Neural progenitor cell (in vitro differentiated cells): Measurements from ENCODE around the gene MANBA. TPM values are rescaled to one million over a fixed set of nuclear protein-coding genes. Genes with fewer than 3 reads are reported as not detected.
"Not testable (repeated sequence)": the region's sequence is repeated elsewhere in the genome, so short reads cannot be mapped to it uniquely, and the experiment has no call there.

Experiments
- DNase-seq: peaks from one replicate; pipeline ENCODE4 v3.0.0-alpha.2; 2016; ENCODE audit warnings: low spot score
- H2AFZ ChIP-seq: fragments of 200-600 bp; sonication (generic); replicated peaks from 2 replicates; pipeline ENCODE4 v1.6.1; 2016; ENCODE audit warnings: antibody characterized with exemption
- H3F3A ChIP-seq: fragments of 200-600 bp; sonication (generic); 2 replicates; pipeline ENCODE4 v1.6.1; 2016; ENCODE audit warnings: antibody characterized with exemption, low read depth
- H3K27ac ChIP-seq: fragments of 200-600 bp; sonication (generic); 2 replicates; pipeline ENCODE4 v1.5.1; 2016; ENCODE audit warnings: mild to moderate bottlenecking
- H3K27me3 ChIP-seq: fragments of 200-600 bp; sonication (generic); 2 replicates; pipeline ENCODE4 v1.6.1; 2016; ENCODE audit warnings: mild to moderate bottlenecking, moderate library complexity
- H3K36me3 ChIP-seq: fragments of 200-600 bp; sonication (generic); 2 replicates; pipeline ENCODE4 v1.5.1; 2016
- H3K4me1 ChIP-seq: fragments of 200-600 bp; sonication (generic); 2 replicates; pipeline ENCODE4 v1.6.1; 2016; ENCODE audit warnings: mixed run types
- H3K4me2 ChIP-seq: fragments of 200-600 bp; sonication (generic); 2 replicates; pipeline ENCODE4 v1.6.1; 2016
- H3K4me3 ChIP-seq: fragments of 200-600 bp; sonication (generic); 2 replicates; pipeline ENCODE4 v1.5.1; 2016
- H3K79me2 ChIP-seq: fragments of 200-600 bp; sonication (generic); 2 replicates; pipeline ENCODE4 v1.6.1; 2016; ENCODE audit warnings: low read depth
- H3K9ac ChIP-seq: fragments of 200-600 bp; sonication (generic); 2 replicates; pipeline ENCODE4 v1.6.1; 2016
- H3K9me3 ChIP-seq: fragments of 200-600 bp; sonication (generic); 2 replicates; pipeline ENCODE4 v1.5.1; 2016; ENCODE audit warnings: low read depth
- H4K20me1 ChIP-seq: fragments of 200-600 bp; sonication (generic); 2 replicates; pipeline ENCODE4 v1.6.1; 2016; ENCODE audit warnings: low read depth
- H3K27ac Mint-ChIP-seq: 3 replicates; pipeline ENCODE4 v1.8.0; 2021; ENCODE audit warnings: mixed read lengths
- H3K27me3 Mint-ChIP-seq: 2 replicates; pipeline ENCODE4 v1.8.0; 2022; ENCODE audit warnings: low read depth, mild to moderate bottlenecking, inconsistent platforms, moderate library complexity, mixed read lengths; ENCODE audit not compliant: insufficient read depth
- H3K36me3 Mint-ChIP-seq: 3 replicates; pipeline ENCODE4 v1.8.0; 2021; ENCODE audit warnings: mixed read lengths
- H3K4me1 Mint-ChIP-seq: 3 replicates; pipeline ENCODE4 v1.8.0; 2021; ENCODE audit warnings: mixed read lengths
- H3K4me3 Mint-ChIP-seq: 3 replicates; pipeline ENCODE4 v1.8.0; 2021; ENCODE audit warnings: mild to moderate bottlenecking, moderate library complexity, mixed read lengths
- H3K9me3 Mint-ChIP-seq: 3 replicates; pipeline ENCODE4 v1.8.0; 2020; ENCODE audit warnings: mixed read lengths
- CTCF ChIP-seq: fragments of 200-600 bp; sonication (generic); IDR thresholded peaks from 2 replicates; pipeline ENCODE4 v1.5.1; 2017; ENCODE audit warnings: antibody characterized with exemption, mild to moderate bottlenecking
- EZH2 ChIP-seq: fragments of 200-600 bp; sonication (generic); IDR thresholded peaks from 2 replicates; pipeline ENCODE4 v1.6.1; 2017; ENCODE audit warnings: antibody characterized with exemption, mild to moderate bottlenecking, moderate library complexity
- EZH2phosphoT487 ChIP-seq: fragments of 200-600 bp; sonication (generic); IDR thresholded peaks from 2 replicates; pipeline ENCODE4 v1.6.1; 2017; ENCODE audit warnings: antibody characterized with exemption
- total RNA-seq: library from RNA; depleted of rRNA; stranded (reverse); fragments of >200 nt; gene quantifications from 2 replicates; pipeline ENCODE4 v1.2.3, GENCODE V29; 2015; ENCODE audit warnings: low replicate concordance

The MANBA gene
- total RNA-seq, 1 donor from 2014 or later = 53.4 TPM

DNA sequence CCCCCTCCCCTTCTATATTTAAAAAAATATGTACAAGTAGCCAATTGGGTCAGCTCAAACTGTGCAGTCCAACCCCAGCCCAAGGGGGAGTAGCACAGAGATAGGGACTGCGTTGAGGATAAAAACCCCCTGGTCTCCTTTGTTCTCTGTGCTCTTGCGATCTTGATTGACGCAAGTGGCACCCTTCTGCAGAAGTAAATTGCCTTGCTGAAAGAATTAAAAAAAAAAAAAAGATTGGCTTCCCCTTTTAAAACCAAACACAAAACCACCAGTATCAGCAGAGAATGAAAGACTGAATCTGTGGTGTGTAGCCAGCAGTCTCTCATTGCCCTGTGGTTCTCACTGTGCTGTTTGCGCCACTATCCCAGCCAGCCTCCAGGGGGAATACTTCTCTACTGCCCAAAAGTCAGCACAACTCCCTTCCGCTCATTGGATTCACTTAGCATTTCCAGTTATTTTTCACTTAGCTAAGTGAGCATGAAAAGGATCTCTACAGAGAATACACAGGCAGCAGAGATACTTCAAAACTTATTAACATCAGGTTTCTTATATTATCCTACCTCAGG, 29.7 kb downstream of the MANBA start:
- Histone ChIP-seq H3K27ac (no peak overlapping the region), H3K4me1 (no peaks in the 10 kb centered on the region), H3K9ac (no peak overlapping the region), H3K4me3 (no peak overlapping the region), H3F3A (no peaks in the 10 kb centered on the region), H4K20me1 (no peaks in the 10 kb centered on the region), H3K4me2 (no peak overlapping the region), H2AFZ (no peak overlapping the region), H3K27me3 (no peaks in the 10 kb centered on the region), H3K36me3 (no peaks in the 10 kb centered on the region), H3K79me2 (peaks cover 11% of the 10 kb centered on the region), H3K9me3 (no peaks in the 10 kb centered on the region)
- peak; percentile 46 for DNase-seq
- peaks cover 20% of the 10 kb centered on the region for H3K9me3 Mint-ChIP-seq
- H3K36me3 Mint-ChIP-seq = peaks cover 17% of the 10 kb centered on the region
- H3K4me1 Mint-ChIP-seq = no peaks in the 10 kb centered on the region
- no peak for TF ChIP-seq EZH2
- peak; percentile 64 for TF ChIP-seq CTCF
- H3K27ac Mint-ChIP-seq = no peak overlapping the region
- no peak overlapping the region for H3K4me3 Mint-ChIP-seq
- no peaks in the 10 kb centered on the region for H3K27me3 Mint-ChIP-seq

DNA sequence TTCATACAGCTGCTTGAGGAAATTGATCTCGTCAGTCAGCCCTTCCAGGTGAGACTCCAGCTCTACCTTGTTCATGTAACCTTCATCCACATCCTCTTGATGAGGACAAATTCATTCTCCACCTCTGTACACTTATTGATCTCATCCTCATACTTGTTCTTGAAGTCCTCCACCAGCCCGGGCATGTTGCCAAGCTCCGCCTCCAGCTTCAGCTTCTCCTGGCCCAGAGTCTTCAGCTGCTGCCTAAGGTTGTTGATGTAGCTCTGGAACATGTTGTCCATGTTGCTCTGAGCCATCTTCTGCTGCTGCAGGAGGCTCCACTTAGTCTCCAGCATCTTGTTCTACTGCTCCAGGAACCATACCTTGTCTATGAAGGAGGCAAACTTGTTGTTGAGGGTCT, 31.3 kb downstream of the MANBA start:
- H3K9me3 Mint-ChIP-seq = peaks cover 20% of the 10 kb centered on the region
- H3F3A ChIP-seq, H3K9me3 ChIP-seq, H4K20me1 ChIP-seq, DNase-seq, H3K4me1 ChIP-seq, H2AFZ ChIP-seq, H3K27ac Mint-ChIP-seq, H3K36me3 ChIP-seq, H3K27ac ChIP-seq, H3K27me3 Mint-ChIP-seq, H3K4me3 ChIP-seq, H3K27me3 ChIP-seq, H3K9ac ChIP-seq, H3K4me3 Mint-ChIP-seq, H3K4me1 Mint-ChIP-seq, H3K4me2 ChIP-seq, H3K79me2 ChIP-seq: not testable (repeated sequence)
- peaks cover 17% of the 10 kb centered on the region for H3K36me3 Mint-ChIP-seq

GRCh38 chr4:102726919-102727318, 33.8 kb downstream of the MANBA start:
- not testable (repeated sequence) for H3K4me1 Mint-ChIP-seq, H2AFZ ChIP-seq, H3K4me1 ChIP-seq, H3K27me3 Mint-ChIP-seq, H3K9me3 ChIP-seq, H3K27me3 ChIP-seq, H3F3A ChIP-seq, H3K4me3 Mint-ChIP-seq, DNase-seq, H3K36me3 ChIP-seq, H3K4me3 ChIP-seq, H3K79me2 ChIP-seq, H3K27ac ChIP-seq, H3K4me2 ChIP-seq, H4K20me1 ChIP-seq, H3K27ac Mint-ChIP-seq, H3K9ac ChIP-seq
- Mint-ChIP-seq H3K9me3 (peaks cover 20% of the 10 kb centered on the region), H3K36me3 (peaks cover 15% of the 10 kb centered on the region)

GRCh38 chr4:102726068-102726467, 34.7 kb downstream of the MANBA start:
- H3K79me2 ChIP-seq = no peaks in the 10 kb centered on the region
- TF ChIP-seq EZH2 (no peak), CTCF (no peak), EZH2phosphoT487 (no peak)
- no peaks in the 10 kb centered on the region for H3K4me1 ChIP-seq
- no peaks in the 10 kb centered on the region for H3F3A ChIP-seq
- H3K4me2 ChIP-seq = no peak overlapping the region
- H3K36me3 ChIP-seq = peaks cover 5% of the 10 kb centered on the region
- no peak overlapping the region for H2AFZ ChIP-seq
- H4K20me1 ChIP-seq = no peaks in the 10 kb centered on the region
- no peaks in the 10 kb centered on the region for H3K27me3 ChIP-seq
- H3K4me1 Mint-ChIP-seq = no peaks in the 10 kb centered on the region
- H3K27ac ChIP-seq = no peak overlapping the region
- no peak overlapping the region for H3K27ac Mint-ChIP-seq
- H3K27me3 Mint-ChIP-seq = no peaks in the 10 kb centered on the region
- H3K9ac ChIP-seq = no peak overlapping the region
- no peak overlapping the region for H3K4me3 ChIP-seq
- no peak for DNase-seq
- H3K9me3 ChIP-seq = no peaks in the 10 kb centered on the region
- peaks cover 17% of the 10 kb centered on the region for H3K36me3 Mint-ChIP-seq
- H3K9me3 Mint-ChIP-seq = peaks cover 18% of the 10 kb centered on the region
- no peak overlapping the region for H3K4me3 Mint-ChIP-seq
